Endothelial cell of umbilical vein (primary cell): Measurements from ENCODE around the gene FHOD3. TPM values are rescaled to one million over a fixed set of nuclear protein-coding genes. Genes with fewer than 3 reads are reported as not detected.

ENCODE experiments used
- BruUV-seq: library from RNA; stranded (reverse); fragments of 400-500 nt; replicated peaks from 2 replicates; lab custom pipeline; 2021; lab: Mats Ljungman, UMichigan
- CTCF ChIA-PET: fragments of 300-600, 350-600 bp; sonication (Branson Sonifier 250); formaldehyde crosslinking; loops from one replicate; lab custom pipeline; 2021; ENCODE audit warnings: antibody characterized with exemption, inconsistent platforms; lab: Charles Lee
- POLR2A ChIA-PET: fragments of 300-600, 350-600 bp; sonication (Branson Sonifier 250); formaldehyde crosslinking; loops from one replicate; lab custom pipeline; 2021; ENCODE audit warnings: antibody characterized with exemption, inconsistent platforms; lab: Charles Lee
- DNase-seq: peaks from one replicate; pipeline ENCODE4 v3.0.0-alpha.2; 2011; ENCODE audit warnings: low read depth, low spot score
- FAIRE-seq: peaks from 2 replicates; lab custom pipeline; 2011; peaks lifted over from hg19 to GRCh38; lab: Jason Lieb, UNC
- H2AFZ ChIP-seq: 2 replicates; pipeline ENCODE4 v1.6.0; 2012; ENCODE audit warnings: low read depth, low read length, control low read depth, inconsistent platforms
- H3K27ac ChIP-seq: 2 replicates; pipeline ENCODE4 v1.5.1; 2011; ENCODE audit warnings: low read depth, mild to moderate bottlenecking, control low read depth, low read length, moderate library complexity; ENCODE audit not compliant: insufficient read depth
- H3K27me3 ChIP-seq, 2 experiments: 2 replicates each; pipeline versions ENCODE4 v1.6.0 to v1.6.1; 2011; ENCODE audit warnings: low read length in 2 of 2, mixed read lengths in 1 of 2; ENCODE audit not compliant: control insufficient read depth in 2 of 2, insufficient read depth in 2 of 2
- H3K36me3 ChIP-seq, 2 experiments: 2 replicates in 1 of 2; 3 replicates in 1 of 2; pipeline ENCODE4 v1.5.1; 2011; ENCODE audit warnings: low read length in 2 of 2, mild to moderate bottlenecking in 1 of 2, moderate library complexity in 1 of 2; ENCODE audit not compliant: control insufficient read depth in 2 of 2, insufficient read depth in 2 of 2; ENCODE audit errors: extremely low read depth in 1 of 2
- H3K4me1 ChIP-seq: 3 replicates; pipeline ENCODE4 v1.5.1; 2011; ENCODE audit warnings: mild to moderate bottlenecking, low read length; ENCODE audit not compliant: control insufficient read depth, insufficient read depth; ENCODE audit errors: extremely low read depth
- H3K4me2 ChIP-seq: 2 replicates; pipeline ENCODE4 v1.6.1; 2011; ENCODE audit warnings: low read length, control low read depth, mixed read lengths; ENCODE audit not compliant: insufficient read depth
- H3K4me3 ChIP-seq, 3 experiments: fragments of 200-600 bp in 1 of 3; sonication (generic), shearing (Covaris generic) in 1 of 3; replicated peaks in 1 of 3; 2 replicates each; pipeline ENCODE4 v1.5.1; 2011 to 2016; ENCODE audit warnings: control low read depth in 3 of 3, low read length in 3 of 3, mild to moderate bottlenecking in 2 of 3, inconsistent platforms in 1 of 3, low read depth in 1 of 3, moderate library complexity in 1 of 3; ENCODE audit not compliant: insufficient read depth in 1 of 3
- H3K79me2 ChIP-seq: 2 replicates; pipeline ENCODE4 v1.6.0; 2012; ENCODE audit warnings: low read length, inconsistent platforms; ENCODE audit not compliant: control insufficient read depth, insufficient read depth
- H3K9ac ChIP-seq: replicated peaks from 2 replicates; pipeline ENCODE3; 2011; ENCODE audit warnings: low read length, control low read depth; ENCODE audit not compliant: insufficient read depth; ENCODE audit errors: extremely low read depth
- H3K9me1 ChIP-seq: replicated peaks from 3 replicates; pipeline ENCODE4 v1.6.0; 2011; ENCODE audit warnings: mild to moderate bottlenecking, low read length; ENCODE audit not compliant: control insufficient read depth, insufficient read depth; ENCODE audit errors: extremely low read depth
- H3K9me3 ChIP-seq: replicated peaks from 2 replicates; pipeline ENCODE4 v1.5.1; 2012; ENCODE audit warnings: low read length, inconsistent platforms; ENCODE audit not compliant: control insufficient read depth, insufficient read depth
- H4K20me1 ChIP-seq: replicated peaks from 2 replicates; pipeline ENCODE3; 2011; ENCODE audit warnings: mild to moderate bottlenecking, low read length; ENCODE audit not compliant: control insufficient read depth, insufficient read depth; ENCODE audit errors: extremely low read depth
- EZH2 ChIP-seq: IDR thresholded peaks from 2 replicates; pipeline ENCODE4 v1.6.1; 2012; ENCODE audit warnings: borderline replicate concordance, low read depth, mild to moderate bottlenecking, moderate library complexity, low read length, inconsistent platforms; ENCODE audit not compliant: severe bottlenecking
- FOS ChIP-seq: IDR thresholded peaks from 2 replicates; pipeline ENCODE4 v1.6.1; 2011; ENCODE audit warnings: mild to moderate bottlenecking, low read length, moderate library complexity, borderline replicate concordance; ENCODE audit not compliant: insufficient read depth
- GATA2 ChIP-seq: IDR thresholded peaks from 2 replicates; pipeline ENCODE4 v1.7.0; 2011; ENCODE audit warnings: low read depth, mild to moderate bottlenecking, moderate library complexity, mixed read lengths, low read length; ENCODE audit not compliant: insufficient read length, insufficient read depth
- JUN ChIP-seq: IDR thresholded peaks from 2 replicates; pipeline ENCODE4 v1.6.1; 2011; ENCODE audit warnings: borderline replicate concordance, low read depth; ENCODE audit not compliant: insufficient read length, insufficient read depth
- MYC ChIP-seq: IDR thresholded peaks from one replicate; pipeline ENCODE4 v1.6.1; 2011; ENCODE audit warnings: mild to moderate bottlenecking, low read depth, low read length
- POLR2A ChIP-seq: IDR thresholded peaks from 2 replicates; pipeline ENCODE4 v1.6.1; 2012; ENCODE audit warnings: low read depth, mild to moderate bottlenecking, control low read depth, low read length
- POLR2AphosphoS5 ChIP-seq: IDR thresholded peaks from 2 replicates; pipeline ENCODE4 v1.6.1; 2012; ENCODE audit warnings: low read depth, mild to moderate bottlenecking, control low read depth, low read length, moderate library complexity; ENCODE audit not compliant: insufficient read depth
- dilution Hi-C: fragments of 300-500 bp; cut with MboI; formaldehyde crosslinking; loops from one replicate; pipeline ENCODE4 v1.15.0; 2019; ENCODE audit warnings: low sequenced_read_pairs; ENCODE audit not compliant: extremely low pct_ligation_motif_present
- intact Hi-C: fragments of 100-400 bp; cut with micrococcal nuclease; formaldehyde crosslinking; loops from one replicate; pipeline ENCODE4 v1.10.0; 2022
- polyA plus RNA-seq, 4 experiments: library from polyadenylated mRNA; depleted of rRNA in 3 of 4; stranded (reverse) in 3 of 4; unstranded in 1 of 4; fragments of >200 nt; gene quantifications; 2 replicates each; pipeline versions ENCODE4 v1.2.1 to v1.2.3, GENCODE V29; 2011 to 2012; ENCODE audit warnings: missing spikeins in 1 of 4
- total RNA-seq: library from RNA; stranded (reverse); gene quantifications from 2 replicates; pipeline ENCODE4 v1.2.3, GENCODE V29; 2021
- TF ChIP-seq, protein P1 (sequence below): IDR thresholded peaks from 2 replicates; pipeline ENCODE4 v1.6.1; 2011; ENCODE audit not compliant: insufficient read depth, insufficient read length
- TF ChIP-seq, protein P2 (sequence below), 2 donors: IDR thresholded peaks; 1 replicate in 1 of 2; 2 replicates in 1 of 2; pipeline ENCODE4 v1.5.1; 2011; ENCODE audit warnings: low read length in 2 of 2, mild to moderate bottlenecking in 2 of 2, moderate library complexity in 2 of 2, control low read depth in 1 of 2, inconsistent platforms in 1 of 2, low read depth in 1 of 2; ENCODE audit not compliant: insufficient read depth in 1 of 2; ENCODE audit errors: extremely low read depth in 1 of 2

FHOD3 gene
- total and polyA plus RNA-seq, 2 donors (not counting 3 experiments of a cell fraction or from before 2014, with no cell fraction given), result 0.06 to 1.5 TPM

DNA sequence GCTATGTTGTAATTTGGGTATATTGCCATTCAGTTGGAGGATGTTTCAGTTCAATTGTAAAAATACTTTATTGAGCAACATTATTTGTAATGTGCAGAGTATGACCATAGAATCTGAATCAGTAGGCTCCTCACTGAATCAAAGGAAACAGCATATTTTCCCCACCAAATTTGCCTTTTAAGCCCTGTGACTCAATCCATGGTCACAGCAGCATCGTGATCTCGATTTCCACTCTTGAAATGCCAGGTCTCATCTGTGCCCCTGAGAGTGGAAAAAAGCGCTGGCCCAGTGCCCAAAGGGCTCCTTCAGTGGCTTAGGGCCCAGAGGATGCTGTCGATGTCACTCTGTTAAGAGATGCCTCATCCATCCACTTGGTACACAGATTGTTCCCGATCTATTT lies 57.5 kb downstream of the FHOD3 start:
- no peaks in the 10 kb centered on the region for H4K20me1 ChIP-seq
- intact Hi-C loops (no loop called here), dilution Hi-C loops (no loop called here)
- H3K4me3 ChIP-seq, result no peak overlapping the region
- H3K4me2 ChIP-seq, result no peak overlapping the region
- no peak overlapping the region for H3K27ac ChIP-seq
- POLR2A ChIA-PET, result no interaction called here
- BruUV-seq, result no TSS peak
- FAIRE-seq, result no peak
- H3K9ac ChIP-seq, result no peak overlapping the region
- H3K4me1 ChIP-seq, result no peaks in the 10 kb centered on the region
- no peaks in the 10 kb centered on the region for H3K36me3 ChIP-seq
- no peaks in the 10 kb centered on the region for H3K79me2 ChIP-seq
- no peak overlapping the region for H2AFZ ChIP-seq
- no peaks in the 10 kb centered on the region for H3K9me1 ChIP-seq
- no peaks in the 10 kb centered on the region for H3K9me3 ChIP-seq
- CTCF ChIA-PET, result no interaction called here
- no peak for DNase-seq
- no peaks in the 10 kb centered on the region for H3K27me3 ChIP-seq
- TF ChIP-seq, protein P1, sequence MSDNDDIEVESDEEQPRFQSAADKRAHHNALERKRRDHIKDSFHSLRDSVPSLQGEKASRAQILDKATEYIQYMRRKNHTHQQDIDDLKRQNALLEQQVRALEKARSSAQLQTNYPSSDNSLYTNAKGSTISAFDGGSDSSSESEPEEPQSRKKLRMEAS, result no peak
- TF ChIP-seq FOS (no peak), MYC (no peak), POLR2A (no peak)

GRCh38 chr18:36355511-36355910 lies 58.0 kb downstream of the FHOD3 start:
- Histone ChIP-seq H4K20me1 (no peaks in the 10 kb centered on the region), H3K4me3 (no peak overlapping the region), H3K4me1 (no peaks in the 10 kb centered on the region), H3K27me3 (no peaks in the 10 kb centered on the region), H2AFZ (no peak overlapping the region), H3K9ac (no peak overlapping the region), H3K9me3 (no peaks in the 10 kb centered on the region), H3K9me1 (no peaks in the 10 kb centered on the region), H3K4me2 (no peak overlapping the region), H3K36me3 (no peaks in the 10 kb centered on the region), H3K79me2 (no peaks in the 10 kb centered on the region), H3K27ac (no peak overlapping the region)
- TF ChIP-seq EZH2 (no peak), GATA2 (no peak), FOS (no peak), POLR2A (no peak), JUN (no peak), MYC (no peak), POLR2AphosphoS5 (no peak)
- TF ChIP-seq, protein P1, result no peak
- TF ChIP-seq, protein P2, sequence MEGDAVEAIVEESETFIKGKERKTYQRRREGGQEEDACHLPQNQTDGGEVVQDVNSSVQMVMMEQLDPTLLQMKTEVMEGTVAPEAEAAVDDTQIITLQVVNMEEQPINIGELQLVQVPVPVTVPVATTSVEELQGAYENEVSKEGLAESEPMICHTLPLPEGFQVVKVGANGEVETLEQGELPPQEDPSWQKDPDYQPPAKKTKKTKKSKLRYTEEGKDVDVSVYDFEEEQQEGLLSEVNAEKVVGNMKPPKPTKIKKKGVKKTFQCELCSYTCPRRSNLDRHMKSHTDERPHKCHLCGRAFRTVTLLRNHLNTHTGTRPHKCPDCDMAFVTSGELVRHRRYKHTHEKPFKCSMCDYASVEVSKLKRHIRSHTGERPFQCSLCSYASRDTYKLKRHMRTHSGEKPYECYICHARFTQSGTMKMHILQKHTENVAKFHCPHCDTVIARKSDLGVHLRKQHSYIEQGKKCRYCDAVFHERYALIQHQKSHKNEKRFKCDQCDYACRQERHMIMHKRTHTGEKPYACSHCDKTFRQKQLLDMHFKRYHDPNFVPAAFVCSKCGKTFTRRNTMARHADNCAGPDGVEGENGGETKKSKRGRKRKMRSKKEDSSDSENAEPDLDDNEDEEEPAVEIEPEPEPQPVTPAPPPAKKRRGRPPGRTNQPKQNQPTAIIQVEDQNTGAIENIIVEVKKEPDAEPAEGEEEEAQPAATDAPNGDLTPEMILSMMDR (IDR thresholded peaks at IDR 0.05; ENCODE audit: extremely low read depth in 1 of 2, insufficient read depth in 1 of 2, low read depth in 1 of 2, low read length in 2 of 2), result no peak
- ChIA-PET CTCF (no interaction called here), POLR2A (no interaction called here)
- BruUV-seq, result no TSS peak
- intact Hi-C loops, result no loop called here
- FAIRE-seq (no peak), DNase-seq (no peak)
- dilution Hi-C loops, result no loop called here
